H9 (cell line): ENCODE data around the gene AP3D1. TPM values are rescaled to one million over a fixed set of nuclear protein-coding genes. Genes with fewer than 3 reads are reported as not detected.

Experiments
- DNase-seq: peaks from one replicate; pipeline ENCODE4 v3.0.0-alpha.2; 2017
- H2AFZ ChIP-seq: one replicate; pipeline ENCODE4 v1.6.1; 2013; ENCODE audit warnings: mild to moderate bottlenecking, low read length, control low read depth, moderate library complexity
- H2AK5ac ChIP-seq: 2 replicates; pipeline ENCODE4 v1.6.1; 2013; ENCODE audit warnings: low read length, control low read depth, mixed read lengths; ENCODE audit not compliant: insufficient read length
- H2BK120ac ChIP-seq: one replicate; pipeline ENCODE4 v1.6.1; 2013; ENCODE audit warnings: low read depth, mild to moderate bottlenecking, low read length, control low read depth, inconsistent platforms; ENCODE audit not compliant: poor library complexity, severe bottlenecking
- H2BK12ac ChIP-seq: 2 replicates; pipeline ENCODE4 v1.6.1; 2013; ENCODE audit warnings: low read length, control low read depth, mixed read lengths, low read depth; ENCODE audit not compliant: insufficient read length
- H2BK15ac ChIP-seq: 2 replicates; pipeline ENCODE4 v1.6.1; 2013; ENCODE audit warnings: low read depth, low read length, control low read depth
- H2BK20ac ChIP-seq: one replicate; pipeline ENCODE4 v1.6.1; 2013; ENCODE audit warnings: low read depth, mild to moderate bottlenecking, low read length, control low read depth, inconsistent platforms; ENCODE audit not compliant: poor library complexity, severe bottlenecking
- H2BK5ac ChIP-seq: 2 replicates; pipeline ENCODE4 v1.6.1; 2013; ENCODE audit warnings: low read length, control low read depth, mixed read lengths; ENCODE audit not compliant: insufficient read length
- H3K14ac ChIP-seq: 2 replicates; pipeline ENCODE4 v1.6.1; 2013; ENCODE audit warnings: low read length, control low read depth; ENCODE audit not compliant: insufficient read depth
- H3K18ac ChIP-seq: 2 replicates; pipeline ENCODE4 v1.6.1; 2013; ENCODE audit warnings: low read depth, mild to moderate bottlenecking, mixed read lengths, low read length, control low read depth; ENCODE audit not compliant: insufficient read length
- H3K23ac ChIP-seq: 2 replicates; pipeline ENCODE4 v1.6.1; 2013; ENCODE audit warnings: low read length, control low read depth, mixed read lengths, low read depth; ENCODE audit not compliant: insufficient read length
- H3K23me2 ChIP-seq: 2 replicates; pipeline ENCODE4 v1.6.1; 2013; ENCODE audit warnings: low read depth, mild to moderate bottlenecking, mixed read lengths, low read length, control low read depth; ENCODE audit not compliant: insufficient read length, poor library complexity, severe bottlenecking
- H3K27ac ChIP-seq: 2 replicates; pipeline ENCODE4 v1.5.1; 2013; ENCODE audit warnings: low read length, control low read depth, mixed read lengths, low read depth; ENCODE audit not compliant: insufficient read length
- H3K27me3 ChIP-seq: 2 replicates; pipeline ENCODE4 v1.6.1; 2013; ENCODE audit warnings: low read length, control low read depth, inconsistent platforms; ENCODE audit not compliant: insufficient read depth
- H3K4ac ChIP-seq: 2 replicates; pipeline ENCODE4 v1.6.1; 2013; ENCODE audit warnings: low read depth, mild to moderate bottlenecking, control low read depth, inconsistent platforms, low read length, moderate library complexity
- H3K4me1 ChIP-seq: 2 replicates; pipeline ENCODE4 v1.6.1; 2013; ENCODE audit warnings: low read length, control low read depth, inconsistent platforms; ENCODE audit not compliant: insufficient read depth
- H3K4me2 ChIP-seq: 2 replicates; pipeline ENCODE4 v1.6.1; 2013; ENCODE audit warnings: low read length, control low read depth, mixed read lengths; ENCODE audit not compliant: insufficient read length, insufficient read depth
- H3K56ac ChIP-seq: 2 replicates; pipeline ENCODE4 v1.6.1; 2013; ENCODE audit warnings: low read depth, mild to moderate bottlenecking, mixed read lengths, low read length, control low read depth; ENCODE audit not compliant: insufficient read length
- H3K79me1 ChIP-seq: 2 replicates; pipeline ENCODE4 v1.6.1; 2013; ENCODE audit warnings: low read depth, mild to moderate bottlenecking, moderate library complexity, low read length, control low read depth, inconsistent platforms; ENCODE audit not compliant: insufficient read depth, poor library complexity, severe bottlenecking
- H3K79me2 ChIP-seq: 2 replicates; pipeline ENCODE4 v1.6.1; 2013; ENCODE audit warnings: low read length, control low read depth, inconsistent platforms; ENCODE audit not compliant: insufficient read depth
- H3K9ac ChIP-seq: 2 replicates; pipeline ENCODE4 v1.6.1; 2013; ENCODE audit warnings: low read length, control low read depth, mixed read lengths; ENCODE audit not compliant: insufficient read length; ENCODE audit errors: extremely low read depth
- H3K9me3 ChIP-seq: one replicate; pipeline ENCODE4 v1.6.1; 2013; ENCODE audit warnings: low read depth, low read length, inconsistent platforms; ENCODE audit not compliant: control insufficient read depth
- H3T11ph ChIP-seq: one replicate; pipeline ENCODE4 v1.6.1; 2013; ENCODE audit warnings: mild to moderate bottlenecking, low read length, control low read depth, inconsistent platforms
- H4K20me1 ChIP-seq: one replicate; pipeline ENCODE4 v1.6.1; 2013; ENCODE audit not compliant: control insufficient read depth, insufficient read length, insufficient read depth
- H4K5ac ChIP-seq: 2 replicates; pipeline ENCODE4 v1.6.1; 2013; ENCODE audit warnings: low read depth, mild to moderate bottlenecking, mixed read lengths, low read length, control low read depth; ENCODE audit not compliant: insufficient read length
- H4K8ac ChIP-seq: replicated peaks from 2 replicates; pipeline ENCODE4 v1.6.1; 2013; ENCODE audit warnings: low read length, control low read depth, mixed read lengths, low read depth; ENCODE audit not compliant: insufficient read length
- H4K91ac ChIP-seq: 2 replicates; pipeline ENCODE4 v1.6.1; 2013; ENCODE audit warnings: low read depth, mild to moderate bottlenecking, moderate library complexity, mixed read lengths, low read length, control low read depth; ENCODE audit not compliant: insufficient read length
- H3K27ac Mint-ChIP-seq, 3 experiments: 2 replicates in 2 of 3; 3 replicates in 1 of 3; pipeline ENCODE4 v1.8.0; 2020 to 2021; ENCODE audit warnings: mixed read lengths in 3 of 3, mild to moderate bottlenecking in 1 of 3, moderate library complexity in 1 of 3
- H3K27me3 Mint-ChIP-seq: 2 replicates; pipeline ENCODE4 v1.8.0; 2021; ENCODE audit warnings: low read depth, mild to moderate bottlenecking, moderate library complexity, mixed read lengths
- H3K36me3 Mint-ChIP-seq, 3 experiments: 2 replicates in 2 of 3; 3 replicates in 1 of 3; pipeline ENCODE4 v1.8.0; 2020 to 2021; ENCODE audit warnings: low read depth in 3 of 3, mixed read lengths in 3 of 3; ENCODE audit not compliant: insufficient read depth in 1 of 3
- H3K4me1 Mint-ChIP-seq, 2 experiments: 2 replicates each; pipeline ENCODE4 v1.8.0; 2020; ENCODE audit warnings: mixed read lengths in 2 of 2
- H3K4me3 Mint-ChIP-seq, 2 experiments: 2 replicates in 1 of 2; 3 replicates in 1 of 2; pipeline ENCODE4 v1.8.0; 2020 to 2021; ENCODE audit warnings: mild to moderate bottlenecking in 2 of 2, mixed read lengths in 2 of 2, moderate library complexity in 1 of 2
- H3K9me3 Mint-ChIP-seq, 2 experiments: 2 replicates in 1 of 2; 3 replicates in 1 of 2; pipeline ENCODE4 v1.8.0; 2020; ENCODE audit warnings: mild to moderate bottlenecking in 2 of 2, mixed read lengths in 2 of 2, moderate library complexity in 1 of 2
- CTCF ChIP-seq: fragments of 200-600 bp; sonication (generic); conservative IDR thresholded peaks from 3 replicates; pipeline ENCODE4 v1.8.0; 2021; ENCODE audit warnings: antibody characterized with exemption, mild to moderate bottlenecking
- WGBS: extraction: QIAGEN DNeasy Blood & Tissue Kit; methylation state at CpG from one replicate; pipeline ENCODE4 v1.1.7; 2013; ENCODE audit warnings: missing lambda C conversion rate, low lambda C conversion rate, mixed read lengths; ENCODE audit not compliant: insufficient read length; ENCODE audit errors: extremely low coverage; 5-methylcytosine and 5-hydroxymethylcytosine counted together
- total RNA-seq: library from RNA; stranded (reverse); gene quantifications from 2 replicates; pipeline ENCODE4 v1.2.1, GENCODE V29; 2021

AP3D1 gene
- total RNA-seq, 1 experiment from 2014 or later, result 142 TPM

GRCh38 chr19:2055931-2056836, 95.2 kb downstream of the AP3D1 start:
- Histone ChIP-seq H3K4me2 (no peak overlapping the region), H4K5ac (no peak overlapping the region), H3K79me2 (no peaks in the 10 kb centered on the region), H3T11ph (no peak overlapping the region), H4K8ac (no peak overlapping the region), H2BK15ac (no peak overlapping the region), H3K4ac (no peak overlapping the region), H3K23ac (no peak overlapping the region), H3K18ac (no peak overlapping the region), H4K91ac (no peak overlapping the region), H4K20me1 (no peaks in the 10 kb centered on the region), H3K79me1 (no peaks in the 10 kb centered on the region), H2BK120ac (no peak overlapping the region), H2AFZ (no peak overlapping the region), H2BK12ac (no peak overlapping the region), H2AK5ac (no peak overlapping the region), H3K14ac (no peak overlapping the region), H3K27ac (no peak overlapping the region), H3K56ac (no peak overlapping the region), H2BK20ac (no peak overlapping the region), H2BK5ac (no peak overlapping the region), H3K23me2 (peaks cover 5% of the 10 kb centered on the region), H3K9me3 (no peaks in the 10 kb centered on the region), H3K4me1 (no peaks in the 10 kb centered on the region), H3K9ac (no peak overlapping the region), H3K27me3 (no peaks in the 10 kb centered on the region)
- H3K27ac Mint-ChIP-seq, result peak overlapping the region in 1 of 3 experiments; percentile 77; a peak in 2 of 7 replicates
- no peaks in the 10 kb centered on the region for H3K36me3 Mint-ChIP-seq
- H3K9me3 Mint-ChIP-seq, result no peaks in the 10 kb centered on the region; a peak in 1 of 5 replicates
- no peak overlapping the region; a peak in 1 of 5 replicates for H3K4me3 Mint-ChIP-seq
- no peaks in the 10 kb centered on the region for H3K27me3 Mint-ChIP-seq
- TF ChIP-seq CTCF, result no peak
- peaks cover 15 to 33% of the 10 kb centered on the region in 2 experiments for H3K4me1 Mint-ChIP-seq
- no peak for DNase-seq
- no CpG with 5 or more reads among the region's 22 CpGs for WGBS
